ENCODE results near the gene AFMID. TPM values are rescaled to one million over a fixed set of nuclear protein-coding genes. Genes with fewer than 3 reads are reported as not detected.
A peak's percentile ranks its signal among the peaks of the same experiment; 100 is the strongest.

The AFMID gene
- polyA plus RNA-seq, 10 donors = 28.3 to 39.5 (median 32.1) TPM

DNA sequence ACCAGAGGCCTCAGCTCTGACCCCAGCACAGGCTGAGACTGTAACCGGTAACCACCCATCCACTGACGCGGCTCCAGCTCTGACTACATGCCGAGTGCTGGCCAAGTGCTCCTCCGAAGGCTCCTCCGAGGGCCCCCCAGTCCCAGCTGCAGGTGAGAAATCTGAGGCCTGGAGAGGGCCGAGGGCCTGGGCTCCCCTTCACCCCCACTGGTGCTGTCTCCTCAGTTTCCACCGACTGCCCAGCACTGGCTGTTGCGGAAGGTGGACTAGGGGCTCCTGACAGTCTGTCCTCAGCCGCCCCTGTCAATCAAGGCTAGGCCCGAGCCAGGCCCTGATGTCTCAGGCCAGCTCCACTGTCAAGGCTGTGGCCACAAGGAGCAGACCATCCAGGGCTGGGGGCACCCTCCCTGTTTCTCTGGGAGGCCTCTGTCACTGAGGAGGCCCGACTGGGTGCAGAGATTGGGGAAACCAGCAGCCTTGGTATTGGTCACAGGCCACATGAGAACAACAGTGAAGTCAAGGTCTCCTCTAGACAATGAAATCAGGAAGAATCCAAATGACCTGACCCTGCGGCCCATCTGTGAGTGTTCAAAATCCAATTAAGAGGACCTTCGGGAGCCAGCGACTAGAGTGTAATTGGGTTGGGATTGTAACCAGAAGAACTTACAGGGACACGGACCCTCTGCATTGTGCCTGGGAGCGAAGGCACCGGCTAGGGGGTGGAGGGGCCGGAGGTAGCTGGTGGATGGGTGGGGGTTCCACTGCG is 49.4 kb downstream of the AFMID start:
- no peak for DNase-seq

DNA sequence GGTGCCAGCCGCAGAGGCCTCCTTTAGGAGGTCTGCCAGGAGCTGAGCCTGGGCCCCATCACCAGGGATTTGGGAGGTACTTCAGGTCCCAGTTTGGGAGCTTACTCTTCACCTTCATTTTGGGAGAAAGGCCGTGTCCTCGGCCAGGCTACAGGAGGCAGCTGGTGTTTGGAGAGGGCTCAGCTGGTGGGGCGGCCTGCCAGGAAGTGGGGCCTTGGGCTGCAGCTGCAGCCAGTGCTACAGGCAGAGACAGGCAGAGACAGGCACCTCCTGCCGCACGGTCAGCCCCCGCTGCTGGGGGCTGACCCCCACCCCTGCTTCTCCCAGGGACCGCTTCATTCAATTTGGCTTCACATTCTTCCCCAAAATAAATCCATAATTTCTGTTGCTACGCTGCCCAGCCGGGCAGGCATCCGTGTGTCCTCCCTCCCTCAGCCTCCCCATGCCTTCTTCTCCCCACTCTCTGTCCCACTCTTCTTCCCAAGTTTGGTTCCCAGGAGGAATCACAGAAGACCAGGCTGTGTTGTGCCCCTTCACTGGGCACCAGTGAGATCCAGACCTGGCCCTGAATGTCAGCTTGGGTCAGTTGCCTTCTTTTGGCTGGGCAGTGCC is 50.3 kb downstream of the AFMID start:
- peak in 2 of 3 donors; percentile 59 to 83 for DNase-seq

DNA sequence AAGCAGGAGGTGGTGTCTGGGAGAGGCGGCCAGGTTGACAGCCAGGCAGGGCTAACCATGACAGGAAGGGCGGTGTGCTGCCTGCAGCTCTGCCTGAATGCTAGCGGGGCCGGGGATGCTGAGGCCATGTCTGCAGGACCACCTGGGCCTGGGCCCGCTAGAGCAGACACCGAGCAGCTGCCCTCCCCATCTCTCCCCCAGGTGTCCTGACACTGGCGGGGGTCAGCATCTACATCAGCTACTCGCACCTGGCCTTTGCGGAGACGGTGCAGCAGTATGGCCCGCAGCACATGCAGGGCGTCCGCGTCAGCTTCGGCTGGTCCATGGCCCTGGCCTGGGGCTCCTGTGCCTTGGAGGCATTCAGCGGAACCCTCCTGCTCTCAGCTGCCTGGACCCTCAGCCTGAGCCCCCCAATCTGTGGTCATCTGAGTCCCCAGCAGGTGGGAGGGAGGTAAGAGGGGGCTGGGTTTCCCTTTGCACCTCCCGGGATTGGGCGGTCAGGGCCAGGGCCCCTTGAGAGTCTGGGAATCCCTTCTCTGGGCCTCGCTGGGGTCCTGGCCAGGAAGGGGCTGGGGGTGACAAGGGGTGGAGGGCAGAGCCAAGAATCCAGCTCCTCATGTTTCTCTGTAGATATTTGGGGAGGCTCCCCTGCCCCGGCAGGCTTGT is 51.8 kb downstream of the AFMID start:
- no peak for DNase-seq

DNA sequence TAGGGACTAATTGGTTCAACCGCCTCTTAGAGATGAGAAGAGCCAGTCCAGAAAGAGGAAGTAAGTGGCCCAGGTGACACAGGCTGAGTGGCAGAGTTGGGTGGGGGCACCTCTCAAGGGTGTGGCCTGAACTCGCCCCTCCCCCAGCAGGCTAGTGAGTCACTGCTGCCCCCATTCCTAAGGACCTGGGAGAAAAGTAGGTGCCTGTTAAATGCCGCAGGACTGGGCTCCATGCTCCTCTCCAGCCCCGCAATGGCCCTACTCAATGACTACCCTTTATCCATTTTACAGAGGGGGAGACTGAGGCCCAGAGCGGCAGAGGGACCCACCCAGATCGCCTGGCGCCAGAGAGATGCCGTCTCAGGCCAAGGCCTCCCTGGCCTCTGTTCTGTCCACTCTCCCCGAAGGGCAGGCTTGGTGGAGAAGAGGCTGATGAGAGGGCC is 52.3 kb downstream of the AFMID start:
- DNase-seq = no peak

DNA sequence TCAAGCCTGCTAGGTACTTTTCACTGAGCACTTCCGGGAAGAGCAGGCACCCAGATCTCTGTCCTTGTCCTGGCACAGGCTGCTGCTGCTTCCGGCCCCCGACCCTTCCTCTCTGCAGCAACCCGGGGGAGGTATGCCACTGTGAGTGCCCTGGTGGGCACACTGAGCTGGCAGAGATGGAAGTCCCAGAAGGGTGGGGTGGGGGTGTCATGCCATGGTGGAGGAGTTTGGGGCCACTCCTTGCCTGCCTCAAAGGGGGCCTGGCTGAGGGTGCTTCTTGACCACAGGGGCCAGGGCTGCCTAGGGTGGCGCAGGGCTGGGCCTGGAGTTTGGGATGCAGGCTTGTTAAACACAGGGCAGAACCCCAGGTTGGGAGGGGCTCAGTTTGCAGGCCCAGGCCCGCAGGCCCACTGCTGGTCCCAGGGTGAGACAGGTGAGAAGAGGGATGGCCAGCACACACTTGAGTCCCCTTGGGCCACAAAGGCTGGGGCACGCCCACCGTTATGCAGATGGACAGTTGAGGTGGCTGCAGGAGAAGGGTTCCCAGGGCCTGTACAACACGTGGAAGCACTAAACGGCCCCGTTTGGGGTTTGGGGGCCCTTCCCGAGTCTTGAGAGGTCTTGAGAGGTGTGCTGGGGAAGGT is 53.0 kb downstream of the AFMID start:
- DNase-seq = no peak

DNA sequence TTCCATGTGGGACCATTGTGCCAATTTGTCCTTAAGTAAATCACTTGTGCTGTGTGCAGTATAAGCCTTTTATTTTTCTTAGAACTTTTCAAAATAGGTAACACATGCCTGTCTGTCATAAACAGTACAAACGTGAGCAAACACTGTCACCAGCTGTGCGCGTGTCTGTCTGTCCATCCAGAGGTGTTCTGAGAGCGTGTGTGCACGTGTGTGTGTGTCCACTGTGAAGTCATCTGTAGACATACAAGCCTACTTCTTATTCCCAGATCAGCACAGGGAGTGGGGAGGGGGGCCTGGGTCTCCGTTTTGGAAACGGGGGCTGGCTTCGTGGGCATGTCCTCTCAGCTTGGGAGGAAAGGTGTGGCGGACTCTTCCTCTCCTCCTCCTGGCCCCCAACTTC is 53.7 kb downstream of the AFMID start:
- DNase-seq = no peak

DNA sequence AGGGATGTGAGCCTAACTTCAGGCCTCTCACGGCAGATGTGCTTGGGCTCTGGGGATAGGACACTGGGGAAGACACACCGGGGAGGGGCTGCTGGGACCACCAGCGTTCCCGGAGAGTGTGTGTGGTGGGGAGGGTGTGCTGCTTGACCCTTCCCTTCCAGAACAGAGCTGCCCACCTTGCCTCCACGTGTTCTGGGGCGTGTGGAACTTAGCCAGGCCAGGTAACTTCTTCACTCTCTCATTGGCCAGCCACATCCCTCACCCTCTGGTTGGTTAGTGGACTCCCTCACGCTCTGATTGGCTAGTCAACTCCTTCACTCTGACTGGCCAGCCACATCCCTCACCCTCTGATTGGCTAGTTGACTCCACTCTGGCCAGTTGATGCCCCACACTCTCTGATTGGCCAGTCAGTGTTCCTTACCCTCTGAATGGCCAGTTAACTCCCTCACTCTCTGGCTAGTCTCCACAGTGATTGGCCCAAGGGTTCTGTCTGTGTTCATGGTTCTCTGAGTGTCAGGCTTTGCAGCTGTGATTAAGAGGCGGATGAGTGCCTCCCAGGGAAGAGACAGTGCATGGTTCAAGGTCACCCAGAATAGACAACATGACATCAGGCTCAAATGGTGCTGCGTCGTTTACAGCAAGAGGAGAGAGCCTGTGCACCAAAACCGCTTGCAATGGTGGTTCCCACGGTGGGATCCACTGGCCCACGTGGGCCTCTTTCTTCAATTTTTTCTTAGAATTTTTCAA is 54.3 kb downstream of the AFMID start:
- no peak for DNase-seq

DNA sequence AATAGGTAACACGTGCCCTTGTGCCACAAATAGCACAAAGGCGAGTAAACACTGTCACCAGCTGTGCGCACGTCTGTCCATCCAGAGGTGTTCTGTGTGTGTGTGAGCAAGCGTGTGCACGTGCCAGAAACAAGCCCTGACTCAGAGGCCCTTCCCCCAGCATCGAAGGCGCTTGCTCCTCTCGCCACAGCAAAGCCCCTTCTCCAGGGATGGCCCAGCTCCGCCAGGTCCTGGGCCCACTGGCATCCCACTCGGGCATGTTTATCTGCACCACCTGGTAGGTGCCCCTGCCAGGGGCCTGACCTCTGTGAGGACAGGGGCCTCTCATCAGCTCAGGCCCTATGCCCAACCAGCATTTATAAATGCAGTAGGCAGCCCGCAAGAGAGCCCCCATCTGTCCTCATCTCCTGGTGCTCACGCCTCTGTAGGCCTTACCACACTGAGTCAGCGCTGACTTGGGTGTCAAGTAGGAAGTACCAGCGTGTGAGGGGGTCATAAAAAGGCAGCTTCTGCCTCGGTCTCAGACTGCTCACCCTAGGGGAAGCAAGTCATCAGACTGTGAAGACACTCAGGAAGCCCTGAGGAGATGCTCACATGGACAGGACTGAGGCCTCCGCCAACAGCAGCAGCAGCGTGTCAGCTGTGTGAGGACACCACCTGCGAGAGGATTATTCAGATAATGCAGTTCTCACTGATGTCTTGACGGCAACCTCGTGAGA is 55.0 kb downstream of the AFMID start:
- DNase-seq = no peak

DNA sequence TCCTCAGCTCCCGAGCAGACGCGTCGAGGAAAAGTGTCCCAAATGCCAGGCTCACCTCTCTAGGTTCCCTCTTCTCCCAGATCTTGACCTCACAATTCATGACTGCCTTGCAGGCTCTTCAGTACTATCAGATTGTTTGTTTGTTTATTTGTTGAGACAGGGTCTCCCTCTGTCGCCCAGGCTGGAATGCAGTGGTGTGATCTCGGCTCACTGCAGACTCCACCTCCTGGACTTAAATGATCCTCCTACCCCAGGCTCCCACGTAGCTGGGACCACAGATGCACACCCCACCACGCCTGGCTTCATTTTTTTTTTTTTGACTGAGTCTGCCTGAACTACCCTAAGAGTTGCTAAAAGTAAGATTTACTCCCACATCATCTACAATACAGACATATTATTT is 60.1 kb downstream of the AFMID start:
- DNase-seq = no peak

DNA sequence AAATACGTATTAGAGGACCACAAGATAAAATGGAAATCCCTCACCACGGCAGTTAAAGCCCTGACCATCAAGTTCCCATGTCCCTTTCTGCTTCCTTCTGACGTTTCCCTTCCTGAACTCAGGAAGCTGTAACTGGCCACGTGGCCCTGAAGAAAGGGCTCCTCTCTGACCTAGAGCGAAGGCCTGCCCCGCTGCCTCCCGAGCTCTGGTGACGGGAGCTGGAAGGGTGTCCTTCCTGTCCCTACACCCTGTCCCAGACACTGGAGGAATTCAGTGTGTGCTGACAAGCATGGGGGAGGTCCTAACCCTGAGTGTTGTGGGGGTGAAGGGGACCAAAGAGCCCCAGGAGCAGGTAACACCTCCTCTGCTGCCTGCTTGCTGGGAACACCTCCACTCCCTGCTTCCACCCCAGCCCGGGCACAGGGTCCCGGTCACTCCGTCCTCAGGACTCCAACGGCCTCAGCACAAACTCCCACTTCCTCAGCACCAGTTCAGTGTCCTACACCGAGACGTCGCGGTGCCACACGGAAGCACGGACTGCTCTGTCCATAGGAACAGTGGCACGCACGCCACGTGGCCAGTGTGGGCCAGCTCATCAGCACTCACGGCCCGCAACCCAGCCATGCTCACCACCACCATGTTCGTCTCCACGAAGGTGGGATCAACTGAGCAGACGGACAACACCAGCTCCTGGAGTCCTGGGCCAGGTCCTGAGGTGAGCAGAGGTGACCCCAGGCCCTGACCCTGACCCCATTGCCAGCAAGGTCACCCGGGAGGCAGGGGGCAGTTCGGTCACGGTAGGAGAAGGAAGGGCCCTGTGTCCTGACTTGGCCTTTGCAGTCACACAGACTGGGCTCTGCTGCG is 61.1 kb downstream of the AFMID start:
- DNase-seq = no peak

DNA sequence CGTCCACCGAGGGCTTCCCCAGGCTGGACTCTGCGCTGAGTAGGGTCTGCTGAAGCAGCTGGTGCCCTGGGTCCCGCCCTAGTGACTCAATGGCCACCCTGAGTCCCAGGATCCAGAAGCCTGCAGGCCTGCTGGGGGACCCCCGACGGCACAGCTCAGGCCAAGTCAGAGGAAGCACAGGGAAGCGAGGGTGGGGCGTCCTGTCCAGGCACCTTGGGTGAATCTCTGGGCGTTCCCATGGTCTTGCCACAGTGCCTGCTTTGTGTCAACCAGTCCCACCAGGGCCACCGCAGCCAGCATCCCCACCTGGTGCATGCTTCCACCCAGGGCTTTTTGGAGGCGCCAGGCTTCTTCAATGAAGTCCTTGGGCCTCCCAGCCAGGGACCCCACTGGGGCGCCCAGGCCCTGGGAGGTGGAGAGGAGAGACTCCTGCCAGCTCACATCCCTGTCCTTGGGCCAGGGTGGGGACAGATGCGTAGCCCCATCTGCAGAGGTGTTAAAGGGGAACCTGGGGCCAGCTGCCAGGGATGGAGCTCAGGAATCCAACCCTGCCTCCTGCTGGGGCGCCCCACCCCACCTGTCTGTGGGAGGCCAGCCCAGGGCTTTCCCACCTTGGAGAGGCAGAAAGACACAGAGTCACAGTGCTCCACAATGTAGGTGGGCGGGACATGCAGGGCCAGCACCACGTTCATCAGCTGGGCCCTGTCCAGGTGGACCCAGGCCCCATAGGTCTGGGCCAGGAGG is 62.1 kb downstream of the AFMID start:
- no peak for DNase-seq

DNA sequence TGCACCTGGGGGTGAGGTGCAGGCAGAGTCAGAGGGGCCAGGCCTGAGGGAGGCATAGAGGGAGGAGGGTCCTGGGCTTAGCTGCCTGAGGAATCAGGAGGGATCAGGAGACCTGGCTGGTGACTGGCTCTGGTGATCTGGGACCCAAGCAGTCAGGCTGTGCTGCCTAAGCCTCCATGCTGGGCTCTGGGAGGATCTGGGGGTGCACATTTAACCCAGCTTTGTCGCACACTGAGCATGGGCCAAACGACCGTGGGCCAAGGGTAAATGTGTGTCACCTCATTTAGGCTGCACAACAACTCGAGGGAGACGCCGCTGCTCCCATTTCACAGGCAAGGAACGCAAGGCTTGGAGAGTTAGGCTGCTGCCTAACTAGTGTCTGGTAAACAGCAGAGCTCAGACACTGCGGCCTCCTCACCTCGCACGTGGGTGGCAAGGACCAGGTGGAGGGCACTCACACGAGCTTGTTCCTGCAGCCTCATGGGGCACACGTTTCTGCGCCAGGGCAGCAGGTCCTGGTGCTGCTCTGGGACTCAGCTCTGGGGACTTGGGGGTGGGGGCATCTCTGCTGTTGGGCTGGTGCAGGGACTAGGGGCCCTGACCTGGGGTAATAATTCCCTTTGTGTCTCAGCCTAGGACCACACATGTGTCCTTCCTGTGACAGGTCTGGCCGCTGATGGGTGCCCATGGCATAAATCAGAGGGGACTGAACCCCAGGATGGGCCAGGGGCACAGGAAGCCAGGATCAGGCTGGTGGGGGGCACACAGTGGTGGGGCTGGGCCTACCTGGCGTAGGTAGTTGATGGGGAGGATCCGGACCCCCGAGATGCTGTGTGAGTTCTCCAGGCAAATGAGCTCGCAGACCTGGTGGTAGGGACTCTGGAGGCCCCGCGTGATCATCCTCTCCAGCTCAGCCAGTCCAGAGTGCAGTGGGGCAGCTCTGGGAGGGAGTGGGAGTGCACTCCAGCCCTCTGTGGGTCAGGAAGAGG is 63.0 kb downstream of the AFMID start:
- DNase-seq = no peak

DNA sequence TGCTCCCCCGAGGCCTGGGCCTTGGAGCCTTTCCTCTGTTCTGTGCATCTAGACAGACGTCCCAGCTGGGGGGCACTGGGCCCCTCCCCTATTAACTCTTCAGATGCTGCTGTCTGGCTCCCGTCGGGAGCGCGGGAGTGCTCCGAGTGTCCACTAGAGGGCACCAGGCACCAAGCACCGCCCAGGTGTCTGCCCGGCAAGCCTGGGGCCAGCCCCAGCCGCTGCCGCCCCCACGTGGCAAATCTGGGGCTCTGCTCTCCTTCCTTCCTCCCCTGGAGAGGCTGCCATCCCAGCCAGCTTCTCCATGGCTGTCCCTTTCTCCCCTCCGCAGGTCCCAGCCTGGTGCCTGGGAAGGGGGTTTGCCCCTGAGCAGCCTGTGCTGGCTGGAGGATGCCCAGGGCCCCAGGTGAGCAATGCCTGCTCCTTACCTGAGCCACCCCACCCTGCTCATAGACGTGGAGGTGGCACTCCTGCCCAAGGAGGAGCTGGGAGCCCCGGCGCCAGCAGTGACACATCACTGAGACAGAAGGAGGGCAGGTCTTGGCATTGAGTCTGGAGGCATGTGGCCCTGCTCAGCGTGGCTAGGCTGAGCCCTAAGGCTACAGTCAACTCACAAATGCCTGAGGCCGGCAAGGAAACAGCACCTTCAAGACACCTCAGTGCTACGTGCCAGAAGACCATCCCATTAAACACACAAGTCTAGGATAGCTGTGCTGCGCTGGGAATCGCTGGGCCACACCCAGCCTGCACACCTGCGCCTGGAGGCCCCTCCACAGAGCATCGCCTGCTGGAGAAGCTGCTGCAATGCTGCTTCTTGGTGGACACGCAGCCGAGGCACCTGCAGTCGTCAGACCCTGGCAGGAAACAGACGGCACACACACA is 64.0 kb downstream of the AFMID start:
- peak; percentile 66 to 91 (median 86) for DNase-seq

DNA sequence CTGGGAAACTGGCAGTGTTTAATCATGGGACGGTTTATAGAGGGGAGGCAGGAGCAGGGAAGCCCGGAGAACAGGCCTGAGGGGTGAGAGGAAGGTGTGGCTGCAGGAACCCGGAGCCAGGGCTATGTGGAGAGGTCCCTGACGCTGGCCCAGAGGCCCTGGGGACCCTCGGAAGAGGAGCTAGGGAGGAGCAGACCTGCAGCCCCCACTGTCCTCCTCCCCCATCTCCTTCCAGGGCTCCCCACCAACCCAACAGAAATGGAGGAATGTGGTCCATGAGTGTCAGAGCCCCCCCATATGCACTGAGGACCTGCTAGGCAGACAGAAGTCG is 64.6 kb downstream of the AFMID start:
- no peak for DNase-seq

DNA sequence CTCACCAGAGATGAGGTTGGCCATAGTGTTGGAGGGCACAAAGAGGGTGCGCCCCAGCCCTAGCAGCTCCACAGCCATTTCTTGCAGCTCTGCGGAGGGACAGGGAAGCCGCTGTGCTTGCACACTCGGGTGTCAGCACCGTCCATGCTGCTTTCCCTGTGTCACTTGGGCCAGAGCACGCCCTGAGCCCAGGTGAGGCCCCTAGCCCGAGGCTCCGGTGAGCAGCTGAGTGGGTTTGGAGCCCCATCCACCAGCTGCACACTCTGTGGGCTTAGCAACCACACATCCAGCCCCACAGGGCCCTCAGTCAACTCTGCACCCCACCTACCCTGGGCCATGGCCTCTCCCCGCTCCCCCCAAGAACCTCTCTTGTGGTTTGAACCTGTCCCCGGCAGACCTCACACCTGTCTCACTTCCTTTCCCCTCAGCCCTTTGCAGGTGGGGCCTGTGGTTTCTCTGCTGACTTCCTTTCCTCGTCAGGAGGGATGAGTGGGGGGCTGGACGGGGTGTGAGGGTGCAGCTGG is 65.0 kb downstream of the AFMID start:
- no peak for DNase-seq

DNA sequence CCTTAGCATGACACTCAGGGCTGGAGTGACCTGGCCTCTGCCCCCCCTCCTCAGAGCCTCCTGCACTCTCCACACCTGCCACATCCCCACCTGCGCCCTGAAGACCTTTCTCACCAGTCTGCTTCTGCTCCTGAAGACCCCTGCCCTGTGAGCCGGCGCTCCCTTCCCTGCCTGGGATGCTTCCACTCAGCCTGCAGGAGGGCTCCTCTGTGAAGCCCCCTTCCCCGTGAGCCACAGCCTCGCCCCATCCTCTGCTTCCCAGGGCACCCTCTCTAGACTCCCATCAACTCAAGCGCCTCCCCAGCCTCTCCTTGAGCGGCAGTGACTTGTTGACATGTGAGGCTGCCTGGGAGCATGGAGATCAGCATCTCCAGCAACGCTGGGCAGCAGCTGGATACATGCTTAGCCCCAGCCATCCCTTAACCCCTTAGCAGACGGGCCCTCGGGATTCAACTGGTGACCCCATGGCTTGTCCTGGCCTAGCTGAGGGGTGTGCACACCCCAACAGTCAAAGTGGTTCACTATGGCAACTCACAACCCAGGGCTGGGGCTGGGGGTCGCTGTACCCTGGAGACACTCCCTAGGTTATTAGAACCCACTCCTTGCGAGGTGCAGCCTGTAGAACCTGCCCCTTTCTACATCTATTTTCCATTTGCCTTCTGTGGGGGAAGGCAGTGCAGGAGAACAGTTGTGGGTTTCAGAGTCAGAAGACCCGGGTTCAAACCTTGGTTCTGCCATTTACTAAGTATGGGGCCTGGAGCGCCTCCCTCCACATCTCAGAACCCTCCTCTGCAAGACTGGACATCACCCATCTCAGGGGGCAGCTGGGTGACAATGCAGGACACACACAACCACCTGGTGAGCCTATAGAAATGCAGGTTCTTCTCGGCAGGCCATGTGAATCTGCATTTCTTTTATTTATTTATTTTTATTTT is 65.8 kb downstream of the AFMID start:
- no peak for DNase-seq

Measured in muscle of back (tissue), 11 donors.